Cortex of kidney (tissue), 1 donor: Measurements from ENCODE around the gene WDR59.
"Not testable (repeated sequence)": the region's sequence is repeated elsewhere in the genome, so short reads cannot be mapped to it uniquely, and the experiment has no call there.

Experiments
- DNase-seq: peaks from one replicate; lab custom pipeline; 2025; lab: John Stamatoyannopoulos, UW

The WDR59 gene, protein sequence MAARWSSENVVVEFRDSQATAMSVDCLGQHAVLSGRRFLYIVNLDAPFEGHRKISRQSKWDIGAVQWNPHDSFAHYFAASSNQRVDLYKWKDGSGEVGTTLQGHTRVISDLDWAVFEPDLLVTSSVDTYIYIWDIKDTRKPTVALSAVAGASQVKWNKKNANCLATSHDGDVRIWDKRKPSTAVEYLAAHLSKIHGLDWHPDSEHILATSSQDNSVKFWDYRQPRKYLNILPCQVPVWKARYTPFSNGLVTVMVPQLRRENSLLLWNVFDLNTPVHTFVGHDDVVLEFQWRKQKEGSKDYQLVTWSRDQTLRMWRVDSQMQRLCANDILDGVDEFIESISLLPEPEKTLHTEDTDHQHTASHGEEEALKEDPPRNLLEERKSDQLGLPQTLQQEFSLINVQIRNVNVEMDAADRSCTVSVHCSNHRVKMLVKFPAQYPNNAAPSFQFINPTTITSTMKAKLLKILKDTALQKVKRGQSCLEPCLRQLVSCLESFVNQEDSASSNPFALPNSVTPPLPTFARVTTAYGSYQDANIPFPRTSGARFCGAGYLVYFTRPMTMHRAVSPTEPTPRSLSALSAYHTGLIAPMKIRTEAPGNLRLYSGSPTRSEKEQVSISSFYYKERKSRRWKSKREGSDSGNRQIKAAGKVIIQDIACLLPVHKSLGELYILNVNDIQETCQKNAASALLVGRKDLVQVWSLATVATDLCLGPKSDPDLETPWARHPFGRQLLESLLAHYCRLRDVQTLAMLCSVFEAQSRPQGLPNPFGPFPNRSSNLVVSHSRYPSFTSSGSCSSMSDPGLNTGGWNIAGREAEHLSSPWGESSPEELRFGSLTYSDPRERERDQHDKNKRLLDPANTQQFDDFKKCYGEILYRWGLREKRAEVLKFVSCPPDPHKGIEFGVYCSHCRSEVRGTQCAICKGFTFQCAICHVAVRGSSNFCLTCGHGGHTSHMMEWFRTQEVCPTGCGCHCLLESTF

DNA sequence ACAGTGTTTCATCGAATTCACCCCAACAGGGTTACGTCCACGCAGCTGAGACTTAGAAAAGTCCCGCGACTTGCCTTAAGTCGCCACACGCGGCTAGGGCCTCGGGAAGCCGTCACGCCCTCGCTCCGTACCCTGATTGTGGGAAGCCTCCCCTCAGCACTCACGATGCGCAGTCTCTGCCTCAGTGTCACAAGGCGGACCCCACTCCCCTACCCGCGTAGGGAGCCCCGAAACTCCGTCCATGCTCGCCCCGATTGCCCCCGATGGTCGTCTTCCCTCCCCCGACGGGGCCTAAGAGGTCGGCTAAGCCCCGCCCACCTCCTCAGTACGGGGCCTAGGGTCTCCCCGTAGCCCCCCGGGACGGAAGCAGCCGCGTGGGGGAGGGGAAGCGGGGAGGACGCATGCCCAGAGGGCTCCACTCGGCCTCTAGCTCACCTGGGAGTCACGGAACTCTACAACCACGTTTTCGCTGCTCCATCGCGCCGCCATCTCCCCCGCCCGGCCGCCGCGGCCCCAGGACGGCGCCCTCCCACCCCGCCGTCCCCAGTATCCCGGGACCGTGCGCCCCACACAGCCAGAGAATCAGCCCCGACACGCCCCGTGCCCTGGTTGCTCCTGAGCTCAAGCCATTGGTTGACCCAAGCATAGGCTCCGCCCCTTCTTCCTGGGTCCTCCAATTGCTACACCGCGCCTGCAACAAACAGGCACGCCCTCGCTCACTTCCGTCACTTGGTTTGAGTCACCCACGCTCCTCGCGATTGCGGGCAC is at the start of gene WDR59:
TSS of gene WDR59 (minus strand) at position 595 of the 768 bp plus-strand sequence. CDS start at position 489, 106 bp downstream.
- peak; percentile 37 for DNase-seq

DNA sequence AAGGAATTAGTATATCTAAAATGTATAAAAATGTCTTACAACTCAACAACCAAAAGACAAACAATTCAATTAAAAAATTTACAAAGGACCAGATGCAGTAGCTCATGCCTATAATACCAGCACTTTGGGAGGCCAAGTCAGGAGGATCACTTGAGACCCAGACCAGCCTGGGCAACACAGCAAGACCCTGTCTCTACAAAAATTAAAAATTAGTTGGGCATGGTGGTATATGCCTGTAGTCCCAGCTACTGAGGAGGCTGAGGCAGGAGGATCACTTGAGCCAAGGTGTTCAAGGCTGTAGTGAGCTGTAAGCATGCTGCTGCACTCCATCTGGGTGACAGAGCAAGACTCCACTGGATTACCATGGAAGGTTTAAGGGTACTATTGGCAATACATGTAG is 47.7 kb upstream of the WDR59 start:
- no peak for DNase-seq

DNA sequence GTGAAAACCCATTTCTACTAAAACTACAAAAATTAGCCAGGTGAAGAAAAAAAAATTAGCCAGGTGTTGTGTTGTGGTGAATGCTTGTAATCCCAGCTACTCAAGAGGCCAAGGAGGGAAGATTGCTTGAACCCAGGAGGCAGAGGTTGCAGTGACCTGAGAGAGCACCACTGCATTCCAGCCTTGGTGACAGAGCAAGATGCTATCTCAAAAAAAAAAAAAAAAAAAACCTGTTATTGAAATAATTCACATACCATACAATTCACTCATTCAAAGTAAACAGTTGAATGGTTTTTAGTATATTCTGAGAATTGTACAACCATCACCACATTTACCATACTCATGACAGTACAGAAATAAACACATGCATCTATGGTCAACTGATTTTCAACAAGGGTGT is 44.9 kb upstream of the WDR59 start:
- DNase-seq, result no peak

DNA sequence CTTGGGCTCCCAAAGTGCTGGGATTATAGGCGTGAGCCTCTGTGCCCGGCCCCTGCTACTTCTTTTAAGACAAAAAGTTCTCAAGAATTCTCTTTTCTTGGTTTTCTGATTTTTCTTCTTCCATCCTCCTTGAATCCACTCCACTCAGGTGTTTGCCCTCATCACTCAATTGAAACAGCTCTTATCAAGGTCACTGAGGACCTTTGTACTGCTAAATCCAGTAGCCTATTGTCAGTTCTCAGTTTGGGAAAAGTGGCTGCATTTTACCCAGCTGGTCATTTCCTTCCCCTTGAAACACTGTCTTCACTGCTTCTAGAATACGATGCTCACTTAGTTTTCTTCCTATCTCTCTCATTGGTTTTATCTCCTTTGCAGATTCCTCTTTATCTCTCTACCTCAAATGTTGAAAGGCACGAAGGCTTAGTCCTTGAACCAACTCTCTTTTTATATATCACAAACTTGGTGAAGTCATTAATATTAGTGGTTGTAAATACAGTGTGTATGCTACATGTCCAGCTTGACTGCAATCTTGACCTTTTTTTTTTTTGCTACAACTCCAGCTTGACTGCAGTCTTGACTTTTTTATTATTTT is 43.7 kb upstream of the WDR59 start:
- DNase-seq, result no peak

DNA sequence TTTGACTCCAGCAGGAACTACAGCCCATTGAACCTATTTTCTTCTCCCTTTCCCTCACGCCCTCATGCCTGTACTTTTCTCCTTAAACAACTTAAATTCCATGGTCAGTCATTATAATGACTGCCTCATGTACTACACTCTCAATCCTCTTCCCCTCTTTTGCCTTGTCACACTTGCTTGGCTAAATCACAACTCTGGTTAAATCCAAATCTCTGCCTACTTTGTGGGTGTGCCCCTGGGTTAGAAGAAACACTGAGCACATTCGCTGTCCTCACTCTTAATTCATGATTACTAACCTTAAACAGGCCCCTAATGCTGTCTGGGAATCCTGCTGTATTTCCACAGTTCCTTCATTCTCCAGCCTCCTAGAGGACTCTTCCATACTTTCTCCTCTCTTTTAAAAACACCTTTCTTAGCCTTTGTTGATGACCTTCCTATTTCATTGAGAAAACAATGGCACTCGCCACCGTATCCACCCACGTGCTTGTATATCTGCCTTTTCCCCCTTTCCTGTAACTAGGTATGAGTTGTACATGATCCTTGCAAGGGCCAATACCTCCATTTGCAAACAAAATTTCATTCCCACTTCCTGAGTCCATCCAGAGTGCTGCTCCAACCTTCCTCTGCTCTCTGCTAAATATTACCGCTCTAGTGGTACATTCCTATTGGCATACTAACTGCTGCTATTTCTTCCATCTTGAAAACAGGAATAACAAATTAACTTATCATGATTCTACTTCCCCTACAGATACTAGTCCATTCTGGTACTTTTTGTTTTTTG is 42.8 kb upstream of the WDR59 start:
- no peak for DNase-seq

DNA sequence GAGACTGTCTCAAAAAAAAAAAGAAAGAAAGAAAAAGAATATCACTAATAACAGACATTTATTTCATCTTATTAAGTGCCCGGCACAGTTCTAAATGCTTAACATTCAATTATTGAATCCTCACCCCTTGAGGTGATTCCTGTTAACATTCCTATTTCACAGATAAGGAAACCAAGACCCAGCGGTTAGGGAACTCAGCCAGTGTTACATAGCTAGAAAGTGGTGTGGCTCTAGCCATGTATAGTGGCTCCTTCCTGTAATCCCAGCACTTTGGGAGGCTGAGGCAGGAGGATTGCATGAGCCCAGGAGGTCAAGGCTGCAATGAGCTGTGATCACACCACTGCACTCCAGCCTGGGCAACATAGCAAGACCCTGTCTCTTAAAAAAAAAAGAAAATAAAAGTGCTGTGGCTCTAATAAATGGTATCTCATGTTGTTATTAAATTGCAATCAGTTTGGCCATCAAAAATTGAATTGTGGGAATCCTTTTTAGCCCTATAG is 42.0 kb upstream of the WDR59 start:
- DNase-seq, result no peak

DNA sequence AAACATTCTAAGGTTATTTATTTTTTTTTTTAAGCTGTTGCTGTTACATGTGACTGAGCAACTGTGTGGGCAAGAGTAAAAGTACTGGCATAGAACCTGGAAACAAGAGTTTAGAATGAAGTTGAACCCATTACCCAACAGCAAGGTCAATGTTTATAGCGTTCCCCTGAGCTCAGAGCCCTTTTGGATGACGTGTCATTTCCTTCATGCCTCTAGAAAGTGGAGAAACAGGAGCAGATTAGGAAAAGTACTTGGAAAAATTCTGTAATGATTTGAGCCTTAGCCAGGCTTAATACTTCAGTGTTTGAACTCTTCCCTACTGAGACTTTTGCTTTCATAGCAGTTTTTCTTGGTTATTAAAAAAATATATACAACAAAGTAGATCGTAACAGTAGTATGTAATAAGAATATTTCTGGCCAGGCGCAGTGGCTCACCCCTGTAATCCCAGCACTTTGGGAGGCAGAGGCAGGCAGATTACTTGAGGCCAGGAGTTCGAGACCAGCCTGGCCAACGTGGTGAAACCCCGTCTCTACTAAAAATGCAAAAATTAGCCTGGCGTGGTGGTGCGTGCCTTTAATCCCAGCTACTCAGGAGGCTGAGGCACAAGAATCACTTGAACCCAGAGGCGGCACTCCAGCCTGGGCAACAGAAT is 41.4 kb upstream of the WDR59 start:
- DNase-seq, result not testable (repeated sequence)

DNA sequence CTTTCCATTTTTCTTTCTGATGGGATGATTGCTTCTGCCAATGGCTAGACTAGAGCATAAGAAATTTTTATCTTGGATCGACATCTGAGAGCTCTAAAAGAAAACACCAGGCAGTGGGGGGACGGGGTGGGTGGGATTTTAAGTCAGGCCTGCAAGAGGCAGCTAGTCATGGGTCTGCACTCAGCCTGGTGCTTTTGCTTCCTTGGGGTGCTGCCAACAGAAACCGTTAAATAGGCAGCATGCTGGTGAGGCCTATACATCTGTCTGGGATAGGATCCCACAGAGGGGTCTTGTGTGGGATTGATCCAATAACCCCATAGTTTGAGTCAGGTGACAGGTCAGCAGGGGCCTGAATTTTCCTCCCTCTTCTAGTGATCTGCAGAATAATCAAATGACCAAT is 40.8 kb upstream of the WDR59 start:
- DNase-seq, result no peak

DNA sequence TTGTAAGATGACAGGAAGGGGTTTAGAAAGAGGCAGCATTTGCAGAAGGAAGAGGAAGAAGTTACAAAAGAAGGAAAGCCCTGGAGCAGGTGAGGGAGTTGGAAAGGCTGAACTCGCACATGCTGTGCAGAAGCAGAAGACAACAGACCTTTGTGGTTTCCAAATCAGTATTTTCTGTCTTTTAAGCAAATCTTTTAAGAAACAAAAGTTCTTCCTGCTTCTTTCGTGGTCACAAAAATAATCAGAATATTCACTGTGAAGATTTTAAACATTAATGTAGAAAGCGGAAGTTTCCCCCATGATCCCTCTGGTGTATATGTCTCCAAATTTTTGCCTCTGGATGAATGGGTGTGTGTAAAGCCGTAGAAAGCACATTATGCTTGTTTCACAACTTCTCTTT is 39.7 kb upstream of the WDR59 start:
- no peak for DNase-seq

DNA sequence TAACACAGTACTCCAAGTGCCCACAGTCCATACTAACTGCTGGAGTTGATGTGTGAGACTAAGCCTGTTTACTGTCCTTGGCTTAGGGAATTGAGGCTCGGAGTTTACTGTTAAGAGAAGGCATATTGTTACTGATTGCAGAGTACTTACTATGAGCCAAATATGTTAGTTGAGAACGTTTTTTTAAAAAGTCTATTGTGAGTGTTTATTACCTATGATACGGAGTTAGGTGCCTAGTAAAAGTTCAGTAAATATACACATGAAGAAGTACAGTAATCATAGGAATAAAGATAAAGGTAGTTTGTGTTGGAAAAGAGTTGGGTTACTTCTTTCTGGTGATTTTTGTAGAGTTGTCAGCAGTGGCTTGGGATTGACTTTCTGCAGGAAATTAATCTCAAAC is 39.3 kb upstream of the WDR59 start:
- no peak for DNase-seq

DNA sequence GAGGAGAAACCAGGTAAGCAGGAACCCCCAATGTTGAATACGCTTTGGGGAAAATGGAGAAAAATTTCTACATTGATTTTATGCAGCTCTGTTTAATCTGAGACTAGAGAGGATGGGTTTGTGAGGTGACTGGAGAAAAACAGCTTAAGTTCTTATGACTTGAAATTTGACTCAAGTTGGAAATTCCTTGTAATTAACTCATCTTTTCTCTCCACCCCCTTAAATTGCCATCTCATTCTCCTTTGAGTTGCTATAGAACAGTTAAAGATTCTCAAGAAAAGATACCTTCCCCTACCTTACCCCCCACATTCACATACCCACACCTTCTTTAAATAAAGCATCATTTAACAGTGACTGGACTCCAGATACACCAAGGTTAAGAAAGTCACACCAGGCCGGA is 38.1 kb upstream of the WDR59 start:
- no peak for DNase-seq

DNA sequence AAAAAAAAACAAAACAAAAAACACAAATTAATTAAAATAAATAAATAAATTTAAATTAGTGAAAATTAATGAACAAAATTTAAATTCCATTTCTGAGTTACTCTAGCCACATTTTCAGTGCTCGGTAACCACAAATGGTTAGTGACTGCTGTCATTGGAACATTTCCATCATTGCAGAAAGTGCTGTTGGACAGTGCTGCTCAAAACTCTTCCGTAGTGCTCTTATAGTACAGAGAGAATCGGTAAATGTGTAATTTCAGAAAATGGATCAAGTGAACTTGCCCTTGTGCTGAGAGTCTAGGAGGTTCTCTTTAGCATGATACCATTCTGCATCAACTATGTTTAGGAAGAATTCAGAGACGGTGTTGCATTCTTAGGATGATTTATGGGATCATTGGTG is 37.6 kb upstream of the WDR59 start:
- DNase-seq, result no peak

DNA sequence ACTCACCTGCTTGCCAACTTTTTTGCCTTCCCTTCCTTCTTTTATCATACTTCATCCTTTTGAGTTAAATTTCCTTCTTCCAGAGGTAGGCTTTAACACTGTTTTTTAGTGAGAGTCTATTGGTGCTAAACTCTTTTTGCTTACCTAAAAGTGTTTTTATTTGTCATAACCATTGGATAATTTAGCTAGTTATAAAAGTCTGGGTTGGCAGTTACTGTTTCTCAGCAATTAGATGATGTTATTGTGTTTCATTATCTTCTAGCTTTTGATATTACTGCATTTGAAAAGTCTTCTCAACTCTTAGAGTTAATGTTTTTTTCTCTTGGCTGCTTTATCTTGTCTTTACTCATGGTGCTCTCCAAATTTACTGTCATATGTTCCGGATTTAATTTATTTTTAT is 36.5 kb upstream of the WDR59 start:
- DNase-seq, result no peak

DNA sequence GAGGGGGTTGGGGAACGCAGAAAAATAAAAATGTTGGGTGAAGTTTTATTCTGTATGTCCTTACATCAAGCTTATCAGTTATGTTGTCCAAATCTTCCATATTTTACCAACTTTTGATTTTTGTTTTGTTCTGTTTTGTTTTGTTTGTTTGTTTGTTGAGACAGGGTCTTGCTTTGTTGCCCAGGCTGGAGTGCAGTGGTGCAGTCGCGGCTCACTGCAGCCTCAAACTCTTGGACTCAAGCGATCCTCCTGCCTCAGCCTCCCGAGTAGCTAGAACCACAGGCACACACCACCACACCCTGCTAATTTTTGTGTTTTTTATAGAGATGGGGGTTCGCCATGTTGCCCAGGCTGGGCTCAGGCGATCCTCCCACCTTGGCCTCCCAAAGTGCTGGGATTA is 34.7 kb upstream of the WDR59 start:
- DNase-seq, result no peak

DNA sequence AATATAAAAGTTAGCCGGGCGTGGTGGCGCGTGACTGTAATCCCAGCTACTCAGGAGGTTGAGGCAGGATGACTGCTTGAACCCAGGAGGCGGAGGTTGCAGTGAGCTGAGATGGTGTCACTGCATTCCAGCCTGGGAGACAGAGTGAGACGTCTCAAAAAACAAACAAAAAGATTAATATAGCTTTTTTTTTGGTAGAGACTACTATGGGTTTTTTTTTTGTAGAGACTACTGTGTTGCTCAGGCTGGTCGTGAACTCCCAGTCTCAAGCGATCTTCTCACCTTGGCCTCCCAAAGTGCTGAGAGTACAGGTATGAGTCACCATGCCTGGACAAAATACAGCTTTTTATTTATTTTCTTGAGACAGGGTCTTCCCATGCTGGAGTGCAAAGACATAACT is 34.1 kb upstream of the WDR59 start:
- no peak for DNase-seq

DNA sequence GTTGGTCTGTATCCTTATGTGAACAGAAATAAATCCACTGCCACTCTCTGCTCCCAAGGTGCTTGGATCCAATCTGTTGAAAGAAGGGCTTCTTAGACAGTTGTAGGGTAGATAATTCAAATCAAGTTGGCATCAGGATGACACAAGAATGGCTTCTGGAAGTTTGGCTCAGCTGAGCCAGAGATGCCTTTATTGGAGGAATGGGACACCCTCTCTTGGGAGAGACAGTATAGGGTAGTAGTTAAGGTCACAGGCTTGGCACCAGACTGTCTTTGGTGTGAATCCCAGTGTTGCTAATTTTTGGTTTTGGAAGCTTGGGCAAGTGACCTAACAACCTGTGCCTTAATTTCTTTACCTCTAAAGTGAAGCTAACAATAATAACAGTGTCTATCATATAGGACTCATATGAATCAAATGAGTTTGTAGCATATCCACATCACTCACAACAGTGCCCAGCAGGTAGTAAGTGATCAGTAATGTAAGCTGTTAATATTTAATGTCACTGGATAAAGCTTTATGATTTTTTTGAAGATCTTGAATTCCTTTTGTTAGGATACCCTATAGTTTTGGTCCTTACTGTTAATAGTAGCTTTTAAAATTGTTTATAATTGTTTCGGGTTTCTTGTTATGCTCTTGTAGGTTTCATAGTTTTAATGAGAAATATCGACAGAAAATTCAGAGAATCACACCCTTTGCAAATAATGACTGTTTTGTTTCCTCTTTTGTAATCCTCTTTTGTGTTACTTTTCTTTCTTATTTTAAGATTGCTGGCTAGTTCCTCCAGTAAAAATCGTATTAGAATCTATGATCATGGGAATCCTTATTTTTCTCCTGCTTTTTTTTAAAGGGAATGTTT is 33.0 kb upstream of the WDR59 start:
- DNase-seq, result no peak

DNA sequence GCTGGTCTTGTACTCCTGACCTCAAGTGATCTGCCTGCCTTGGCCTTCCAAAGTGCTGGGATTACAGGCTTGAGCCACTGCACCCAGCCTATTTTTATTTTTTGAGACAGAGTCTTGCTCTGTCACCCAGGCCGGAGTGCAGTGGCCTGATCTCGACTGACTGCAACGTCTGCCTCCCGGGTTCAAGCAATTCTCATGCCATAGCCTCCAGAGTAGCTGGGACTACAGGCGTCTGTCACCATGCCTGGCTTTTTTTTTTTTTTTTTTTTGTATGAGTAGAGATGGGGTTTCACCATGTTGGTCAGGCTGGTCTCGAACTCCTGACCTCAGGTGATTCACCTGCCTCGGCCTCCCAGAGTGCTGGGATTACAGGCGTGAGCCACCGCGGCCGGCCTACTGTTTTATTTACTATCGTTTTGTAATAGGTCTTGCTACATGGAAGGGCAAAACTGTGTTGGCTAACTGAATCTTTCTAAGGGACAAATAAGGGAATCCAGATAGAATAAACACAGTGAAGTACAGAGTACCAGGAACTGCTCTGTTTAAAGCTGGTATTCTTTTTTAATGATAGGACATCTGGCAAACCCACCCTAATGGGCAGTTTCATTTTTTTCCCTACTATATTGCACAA is 31.6 kb upstream of the WDR59 start:
- DNase-seq, result not testable (repeated sequence)

DNA sequence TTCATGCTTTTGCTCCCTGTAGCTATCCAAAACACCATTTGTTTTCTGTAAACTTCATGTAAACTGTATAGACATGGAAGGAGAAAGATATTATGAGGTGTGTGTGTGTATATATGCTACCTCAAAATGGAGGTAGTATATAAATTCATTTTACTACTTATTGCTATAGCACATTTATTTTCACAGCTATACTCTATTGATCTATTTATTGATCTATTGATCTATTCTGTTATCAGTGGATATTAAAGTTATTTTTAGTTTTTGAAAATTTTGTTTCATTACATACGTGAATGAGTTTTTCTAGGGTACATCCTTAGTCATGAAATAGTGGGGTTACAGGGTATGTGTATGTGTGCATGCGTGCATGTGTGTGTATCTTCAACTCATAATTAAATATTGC is 29.4 kb upstream of the WDR59 start:
- no peak for DNase-seq

DNA sequence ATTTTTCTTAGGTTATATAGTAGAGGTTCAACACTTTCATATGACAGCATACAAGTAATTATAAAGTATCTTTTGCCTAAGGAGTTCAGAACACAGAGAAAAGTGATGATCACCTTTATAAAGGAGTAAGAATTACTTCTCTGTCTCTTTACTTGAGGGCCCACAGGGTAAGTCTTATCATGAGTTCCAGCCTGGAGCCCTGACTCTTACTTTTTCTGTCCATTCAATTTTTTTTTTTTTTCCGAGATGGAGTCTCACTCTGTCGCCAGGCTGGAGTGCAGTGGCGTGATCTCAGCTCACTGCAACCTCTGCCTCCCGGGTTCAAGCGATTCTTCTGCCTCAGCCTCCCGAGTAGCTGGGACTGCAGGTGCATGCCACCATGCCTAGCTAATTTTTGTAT is 28.2 kb upstream of the WDR59 start:
- not testable (repeated sequence) for DNase-seq
